Keratinocyte (primary cell): Measurements from ENCODE around the gene CDC16. TPM values are rescaled to one million over a fixed set of nuclear protein-coding genes. Genes with fewer than 3 reads are reported as not detected.
A peak's percentile ranks its signal among the peaks of the same experiment; 100 is the strongest.

Experiments used
- DNase-seq: peaks from one replicate; pipeline ENCODE4 v3.0.0-alpha.2; 2011; ENCODE audit warnings: low read depth, missing footprints, low spot score
- FAIRE-seq: peaks from 2 replicates; lab custom pipeline; 2011; peaks lifted over from hg19 to GRCh38; lab: Jason Lieb, UNC
- H2AFZ ChIP-seq: 2 replicates; pipeline ENCODE4 v1.6.0; 2012; ENCODE audit warnings: low read length, control low read depth, inconsistent platforms; ENCODE audit not compliant: control insufficient read depth
- H3K27ac ChIP-seq: 2 replicates; pipeline ENCODE4 v1.5.1; 2011; ENCODE audit warnings: low read length; ENCODE audit not compliant: control insufficient read depth, insufficient read depth
- H3K27me3 ChIP-seq: 3 replicates; pipeline ENCODE4 v1.6.0; 2011; ENCODE audit warnings: low read length; ENCODE audit not compliant: control insufficient read depth, insufficient read depth; ENCODE audit errors: extremely low read depth
- H3K36me3 ChIP-seq, 2 experiments: 2 replicates in 1 of 2; 3 replicates in 1 of 2; pipeline ENCODE4 v1.5.1; 2011; ENCODE audit warnings: low read length in 2 of 2, mild to moderate bottlenecking in 1 of 2; ENCODE audit not compliant: control insufficient read depth in 2 of 2, insufficient read depth in 2 of 2; ENCODE audit errors: extremely low read depth in 1 of 2
- H3K4me1 ChIP-seq: 3 replicates; pipeline ENCODE4 v1.5.1; 2011; ENCODE audit warnings: low read length; ENCODE audit not compliant: control insufficient read depth, insufficient read depth; ENCODE audit errors: extremely low read depth
- H3K4me2 ChIP-seq: 3 replicates; pipeline ENCODE4 v1.6.0; 2011; ENCODE audit warnings: low read depth, low read length; ENCODE audit not compliant: control insufficient read depth, insufficient read depth; ENCODE audit errors: extremely low read depth
- H3K4me3 ChIP-seq, 3 experiments: fragments of 200-600 bp in 1 of 3; sonication (generic) in 1 of 3; 2 replicates in 2 of 3; 3 replicates in 1 of 3; pipeline ENCODE4 v1.5.1; 2011 to 2016; ENCODE audit warnings: low read length in 3 of 3, mild to moderate bottlenecking in 3 of 3, control low read depth in 2 of 3, inconsistent platforms in 1 of 3, low read depth in 1 of 3, mixed read lengths in 1 of 3, mixed run types in 1 of 3, moderate library complexity in 1 of 3; ENCODE audit not compliant: control insufficient read depth in 2 of 3, insufficient read depth in 2 of 3; ENCODE audit errors: extremely low read depth in 1 of 3
- H3K79me2 ChIP-seq: 2 replicates; pipeline ENCODE4 v1.6.0; 2012; ENCODE audit warnings: low read length; ENCODE audit not compliant: control insufficient read depth, insufficient read depth
- H3K9ac ChIP-seq: 3 replicates; pipeline ENCODE4 v1.6.0; 2011; ENCODE audit warnings: low read length; ENCODE audit not compliant: control insufficient read depth, insufficient read depth; ENCODE audit errors: extremely low read depth
- H3K9me1 ChIP-seq: 3 replicates; pipeline ENCODE4 v1.6.0; 2011; ENCODE audit warnings: low read length; ENCODE audit not compliant: control insufficient read depth, insufficient read depth; ENCODE audit errors: extremely low read depth
- H3K9me3 ChIP-seq: 2 replicates; pipeline ENCODE4 v1.5.1; 2012; ENCODE audit warnings: low read depth, low read length; ENCODE audit not compliant: control insufficient read depth
- H4K20me1 ChIP-seq: 3 replicates; pipeline ENCODE4 v1.6.0; 2011; ENCODE audit warnings: low read length; ENCODE audit not compliant: control insufficient read depth, insufficient read depth; ENCODE audit errors: extremely low read depth
- CTCF ChIP-seq, 3 experiments: IDR thresholded peaks in 1 of 3; conservative IDR thresholded peaks in 1 of 3; optimal IDR thresholded peaks in 1 of 3; 2 replicates in 2 of 3; 3 replicates in 1 of 3; pipeline versions ENCODE3 to v1.5.1; 2011; ENCODE audit warnings: low read length in 3 of 3, mild to moderate bottlenecking in 3 of 3, moderate library complexity in 2 of 3, control low read depth in 1 of 3, inconsistent platforms in 1 of 3; ENCODE audit not compliant: insufficient read depth in 2 of 3; ENCODE audit errors: extremely low read depth in 1 of 3
- EZH2 ChIP-seq: IDR thresholded peaks from one replicate; pipeline ENCODE4 v1.6.1; 2012; ENCODE audit warnings: inconsistent platforms, mild to moderate bottlenecking, low read length, moderate library complexity
- dilution Hi-C: fragments of 300-500 bp; cut with MboI; formaldehyde crosslinking; loops from one replicate; pipeline ENCODE4 v1.7.0; 2020; ENCODE audit warnings: low sequenced_read_pairs; ENCODE audit not compliant: extremely low pct_ligation_motif_present
- polyA plus RNA-seq, 5 experiments: library from polyadenylated mRNA; depleted of rRNA in 3 of 5; stranded (reverse) in 3 of 5; stranded (forward) in 1 of 5; unstranded in 1 of 5; fragments of >200 nt; gene quantifications; 1 replicate in 1 of 5; 2 replicates in 3 of 5; 3 replicates in 1 of 5; pipeline versions ENCODE4 v1.2.1 to v1.2.3, GENCODE V29; 2011 to 2012; ENCODE audit warnings: missing spikeins in 2 of 5, low read depth in 1 of 5, low replicate concordance in 1 of 5

The CDC16 gene
- polyA plus RNA-seq, 1 donor (not counting 4 experiments of a cell fraction or from before 2014, with no cell fraction given) = 91.8 TPM

- no peak overlapping the region for H2AFZ ChIP-seq
These were observed 8.6 kb upstream of the CDC16 start for GRCh38 chr13:114226088-114226487.

GRCh38 chr13:114226699-114227323 is 7.9 kb upstream of the CDC16 start:
- TF ChIP-seq EZH2 (no peak), CTCF (optimal IDR thresholded peaks at IDR 0.05 in 1 of 3, IDR thresholded peaks at IDR 0.05 in 1 of 3, conservative IDR thresholded peaks at IDR 0.05 in 1 of 3; ENCODE audit: extremely low read depth in 1 of 3, insufficient read depth in 2 of 3, low read length in 3 of 3) (peak; percentile 90 to 99 (median 97))
- Histone ChIP-seq H4K20me1 (no peaks in the 10 kb centered on the region), H3K36me3 (no peaks in the 10 kb centered on the region), H3K27me3 (peaks cover 14% of the 10 kb centered on the region), H3K9ac (no peak overlapping the region), H3K4me1 (peaks cover 3% of the 10 kb centered on the region), H3K4me2 (no peak overlapping the region), H3K9me3 (no peaks in the 10 kb centered on the region), H3K4me3 (no peak overlapping the region), H3K79me2 (no peaks in the 10 kb centered on the region), H2AFZ (no peak overlapping the region), H3K9me1 (no peaks in the 10 kb centered on the region), H3K27ac (no peak overlapping the region)
- FAIRE-seq (peak; percentile 52), DNase-seq (peak; percentile 66)
- dilution Hi-C loops = no loop called here

More at GRCh38 chr13:114226088-114226487, 8.6 kb upstream of the CDC16 start:
- Histone ChIP-seq H3K4me2 (no peak overlapping the region), H3K36me3 (no peaks in the 10 kb centered on the region), H3K27ac (no peak overlapping the region), H3K79me2 (no peaks in the 10 kb centered on the region), H3K4me3 (no peak overlapping the region), H3K9me3 (no peaks in the 10 kb centered on the region), H3K4me1 (peaks cover 3% of the 10 kb centered on the region), H3K9me1 (no peaks in the 10 kb centered on the region), H3K9ac (no peak overlapping the region), H4K20me1 (no peaks in the 10 kb centered on the region), H3K27me3 (peaks cover 14% of the 10 kb centered on the region)
- FAIRE-seq (no peak), DNase-seq (no peak)
- dilution Hi-C loops = no loop called here
- TF ChIP-seq EZH2 = no peak
- no peak for TF ChIP-seq CTCF (optimal IDR thresholded peaks at IDR 0.05 in 1 of 3, IDR thresholded peaks at IDR 0.05 in 1 of 3, conservative IDR thresholded peaks at IDR 0.05 in 1 of 3; ENCODE audit: extremely low read depth in 1 of 3, insufficient read depth in 2 of 3, low read length in 3 of 3)
